T-helper 2 cell treated with Interferon-gamma antibody and Interleukin-4, amounts not matched to agents 100 ng/mL and 5 ng/mL, for 36 hours (primary cell): ENCODE data around the gene FLG. TPM values are rescaled to one million over a fixed set of nuclear protein-coding genes. Genes with fewer than 3 reads are reported as not detected.
"Not testable (repeated sequence)": the region's sequence is repeated elsewhere in the genome, so short reads cannot be mapped to it uniquely, and the experiment has no call there.

Experiments
- intact Hi-C: fragments of 100-400 bp; cut with micrococcal nuclease; formaldehyde crosslinking; loops from one replicate; pipeline ENCODE4 v1.15.1; 2023
- total RNA-seq: library from RNA; stranded (reverse); gene quantifications from 2 replicates; pipeline ENCODE4 v1.2.3, GENCODE V29; 2022

Gene FLG
- total RNA-seq, 1 donor from 2014 or later = not detected

DNA sequence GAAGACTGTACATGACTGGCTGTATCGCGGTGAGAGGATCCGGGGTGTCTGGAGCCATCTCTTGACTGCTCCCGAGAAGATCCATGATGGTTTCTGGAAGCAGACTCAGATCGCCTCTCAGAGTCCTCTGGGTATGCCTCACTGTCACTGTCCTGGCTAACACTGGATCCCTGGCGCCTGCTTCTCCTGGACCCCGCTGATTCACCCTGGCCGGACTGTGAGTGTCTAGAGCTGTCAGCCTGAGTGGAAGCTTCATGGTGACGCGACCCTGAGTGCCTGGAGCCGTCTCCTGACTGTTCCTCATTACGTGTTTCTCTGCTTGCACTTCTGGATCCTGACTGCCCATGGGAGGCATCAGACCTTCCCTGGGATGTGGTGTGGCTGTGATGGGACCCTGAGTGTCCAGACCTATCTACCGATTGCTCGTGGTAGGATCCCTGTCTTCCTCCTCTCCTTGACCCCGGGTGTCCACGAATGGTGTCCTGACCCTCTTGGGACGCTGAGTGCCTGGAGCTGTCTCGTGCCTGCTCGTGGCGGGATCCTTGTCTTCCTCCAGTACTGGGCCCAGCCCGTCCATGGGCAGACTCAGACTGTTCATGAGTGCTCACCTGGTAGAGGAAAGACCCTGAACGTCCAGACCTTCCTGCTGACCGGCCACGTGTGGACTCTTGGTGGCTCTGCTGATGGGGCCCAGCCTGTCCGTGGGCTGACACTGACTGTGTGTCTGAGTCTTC lies 21.7 kb downstream of the FLG start:
- intact Hi-C loops = not testable (repeated sequence)

DNA sequence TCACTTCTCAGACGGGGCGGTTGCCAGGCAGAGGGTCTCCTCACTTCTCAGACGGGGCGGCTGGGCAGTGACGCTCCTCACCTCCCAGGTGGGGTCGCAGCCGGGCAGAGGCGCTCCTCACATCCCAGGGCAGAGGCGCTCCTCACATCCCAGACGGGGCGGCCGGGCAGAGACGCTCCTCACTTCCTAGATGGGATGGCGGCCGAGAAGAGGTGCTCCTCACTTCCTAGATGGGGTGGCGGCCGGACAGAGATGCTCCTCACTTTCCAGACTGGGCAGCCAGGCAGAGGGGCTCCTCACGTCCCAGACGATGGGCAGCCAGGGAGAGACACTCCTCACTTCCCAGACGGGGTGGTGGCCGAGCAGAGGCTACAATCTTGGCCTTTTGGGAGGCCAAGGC lies 68.6 kb downstream of the FLG start:
- intact Hi-C loops = not testable (repeated sequence)

Other genes starting within 250 kb of the FLG start
- gene TCHHL1, start 236.2 kb downstream of the FLG start, total RNA-seq = not detected in 2 replicates
- gene TCHH, start 209.8 kb downstream of the FLG start, total RNA-seq = 0.07 and 0.11 TPM in 2 replicates
- not detected in 2 replicates for gene RPTN, start 166.0 kb downstream of the FLG start, total RNA-seq
- not detected in 2 replicates for gene HRNR, start 101.0 kb downstream of the FLG start, total RNA-seq
- gene FLG2, start 34.8 kb upstream of the FLG start, total RNA-seq = not detected in 2 replicates
- gene CRNN, start 89.0 kb upstream of the FLG start, total RNA-seq = not detected in 2 replicates
- gene LCE5A, start 185.6 kb upstream of the FLG start, total RNA-seq = not detected in 2 replicates
- not detected in 2 replicates for gene CRCT1, start 189.2 kb upstream of the FLG start, total RNA-seq
- gene LCE3E, start 241.5 kb upstream of the FLG start, total RNA-seq = not detected in 2 replicates